Endodermal cell (in vitro differentiated cells): ENCODE data around the gene MTMR3. TPM values are rescaled to one million over a fixed set of nuclear protein-coding genes. Genes with fewer than 3 reads are reported as not detected.
"Not testable (repeated sequence)": the region's sequence is repeated elsewhere in the genome, so short reads cannot be mapped to it uniquely, and the experiment has no call there.

ENCODE experiments used
- DNase-seq: peaks from one replicate; pipeline ENCODE4 v3.0.0-alpha.2; 2017
- H3K27ac ChIP-seq: 2 replicates; pipeline ENCODE4 v1.5.1; 2013; ENCODE audit warnings: mild to moderate bottlenecking, low read depth, low read length, moderate library complexity
- H3K27me3 ChIP-seq: 2 replicates; pipeline ENCODE4 v1.6.1; 2013; ENCODE audit warnings: mild to moderate bottlenecking, low read length, moderate library complexity; ENCODE audit not compliant: insufficient read depth, control insufficient read depth, poor library complexity, severe bottlenecking
- H3K36me3 ChIP-seq: 2 replicates; pipeline ENCODE4 v1.7.0; 2013; ENCODE audit warnings: mild to moderate bottlenecking, low read length, moderate library complexity; ENCODE audit not compliant: control insufficient read depth, insufficient read depth
- H3K4me1 ChIP-seq: one replicate; pipeline ENCODE4 v1.7.0; 2013; ENCODE audit warnings: low read length; ENCODE audit not compliant: control insufficient read depth, insufficient read depth
- H3K4me3 ChIP-seq: 2 replicates; pipeline ENCODE4 v1.5.1; 2013; ENCODE audit warnings: mild to moderate bottlenecking, low read length, moderate library complexity
- H3K9ac ChIP-seq: 2 replicates; pipeline ENCODE4 v1.6.1; 2013; ENCODE audit warnings: mild to moderate bottlenecking, low read length, moderate library complexity; ENCODE audit not compliant: poor library complexity, severe bottlenecking; ENCODE audit errors: extremely low read depth
- H3K9me3 ChIP-seq: 2 replicates; pipeline ENCODE4 v1.6.1; 2013; ENCODE audit warnings: mild to moderate bottlenecking, low read length, moderate library complexity; ENCODE audit not compliant: control insufficient read depth
- H3K27ac Mint-ChIP-seq: 2 replicates; pipeline ENCODE4 v1.8.0; 2020; ENCODE audit warnings: mixed read lengths
- H3K27me3 Mint-ChIP-seq: 2 replicates; pipeline ENCODE4 v1.8.0; 2021; ENCODE audit warnings: mild to moderate bottlenecking, mixed read lengths; ENCODE audit not compliant: insufficient read depth
- H3K36me3 Mint-ChIP-seq: 2 replicates; pipeline ENCODE4 v1.8.0; 2020; ENCODE audit warnings: low read depth, mixed read lengths
- H3K4me1 Mint-ChIP-seq: 2 replicates; pipeline ENCODE4 v1.8.0; 2020; ENCODE audit warnings: mixed read lengths
- H3K4me3 Mint-ChIP-seq: 2 replicates; pipeline ENCODE4 v1.8.0; 2020; ENCODE audit warnings: mild to moderate bottlenecking, moderate library complexity, mixed read lengths
- H3K9me3 Mint-ChIP-seq: 2 replicates; pipeline ENCODE4 v1.8.0; 2020; ENCODE audit warnings: mild to moderate bottlenecking, mixed read lengths
- WGBS, 2 experiments: methylation state at CpG; one replicate each; pipeline versions ENCODE4 v1.1.5 to v1.1.7; 2013; ENCODE audit warnings: missing lambda C conversion rate in 2 of 2, mixed read lengths in 1 of 2; ENCODE audit not compliant: insufficient coverage in 1 of 2, insufficient read length in 1 of 2; 5-methylcytosine and 5-hydroxymethylcytosine counted together
- long read RNA-seq, 4 experiments: library from polyadenylated mRNA in 2 of 4; library from RNA in 1 of 4; library from capped mRNA in 1 of 4; stranded (forward) in 3 of 4; unstranded in 1 of 4; transcript quantifications; one replicate each; pipeline ENCODE4 v2.0.0, GENCODE V29; 2020 to 2021; ENCODE audit warnings: inconsistent platforms in 1 of 4
- polyA plus RNA-seq, 2 experiments: library from polyadenylated mRNA; stranded (reverse); fragments of 50-300 nt; gene quantifications; one replicate each; pipeline ENCODE4 v1.2.3, GENCODE V29; 2013
- total RNA-seq, 2 donors: library from RNA; stranded (reverse); fragmentation: NEBNext Ultra II Directional in 1 of 2; extraction: Animal tissue kit (Norgen Biotek cat#: 25700) in 1 of 2; gene quantifications; 2 replicates in 1 of 2; 3 replicates in 1 of 2; pipeline ENCODE4 v1.2.1, GENCODE V29; 2021
- TF ChIP-seq, protein P1 (sequence below): fragments of 200-600 bp; sonication (generic); conservative IDR thresholded peaks from 2 replicates; pipeline ENCODE4 v1.5.0; 2021; ENCODE audit warnings: antibody characterized with exemption, mild to moderate bottlenecking

Gene MTMR3
- total RNA-seq, result 10 to 100 TPM; 30.9 to 41.3 TPM
- 26.3 TPM for polyA plus RNA-seq (2013, experiment 1 of 2)
- 24.8 TPM for polyA plus RNA-seq (2013, experiment 2 of 2)
- long read RNA-seq, experiment 1, partial matches to known transcripts, result 2 of 10 reads
- long read RNA-seq, experiment 1, other reads (novel, unspliced or antisense), result 6 of 10 reads
- long read RNA-seq, experiment 2, full-length matches to known transcripts, result 15 of 40 reads
- long read RNA-seq, experiment 2, partial matches to known transcripts, result 9 of 40 reads
- long read RNA-seq, experiment 2, other reads (novel, unspliced or antisense), result 16 of 40 reads
- long read RNA-seq, experiment 3, full-length matches to known transcripts, result 28 of 58 reads
- long read RNA-seq, experiment 3, partial matches to known transcripts, result 10 of 58 reads
- long read RNA-seq, experiment 3, other reads (novel, unspliced or antisense), result 20 of 58 reads
- long read RNA-seq, experiment 4, partial matches to known transcripts, result 2 of 4 reads
- long read RNA-seq, experiment 4, other reads (novel, unspliced or antisense), result 2 of 4 reads

DNA sequence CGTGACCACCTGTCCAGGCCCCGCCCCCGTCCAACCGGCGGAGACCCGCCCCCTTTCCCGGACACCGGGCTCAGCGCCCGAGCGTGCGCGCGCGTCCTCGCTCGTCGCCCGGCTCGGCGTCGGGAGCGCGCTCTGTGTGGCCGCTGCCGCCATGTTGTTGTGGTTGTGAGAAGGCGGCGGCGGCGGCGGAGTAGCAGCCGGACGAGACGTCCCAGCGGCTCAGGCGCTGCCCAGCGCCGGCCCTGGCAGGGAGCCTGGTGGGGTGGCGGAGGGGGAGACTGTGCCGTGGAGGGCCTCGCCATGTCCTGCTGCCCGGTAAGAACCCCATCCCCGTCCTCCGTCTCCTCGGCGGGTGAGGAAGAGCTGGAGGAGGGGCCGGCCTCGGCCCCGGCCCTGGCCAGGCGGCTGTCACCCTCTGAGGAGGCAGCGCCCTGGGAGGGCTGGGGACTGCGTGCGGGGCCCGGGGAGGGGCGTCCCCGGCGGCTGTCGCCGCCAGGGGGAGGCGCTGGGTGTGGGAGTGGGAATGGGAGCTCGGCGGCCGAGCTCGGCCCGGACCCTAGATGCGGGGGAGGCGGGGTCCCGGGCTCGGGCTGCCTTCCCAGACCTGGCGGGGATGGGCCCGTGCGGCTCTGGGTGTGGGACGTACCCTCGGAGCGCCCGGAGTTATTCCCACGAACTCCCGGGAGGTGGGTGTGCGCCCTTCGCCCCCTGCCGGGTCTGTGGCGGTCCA, at the start of gene MTMR3:
Gene MTMR3 (plus strand): TSS at position 130 of the 730 bp plus-strand sequence. CDS start 87,886 bp downstream, outside the sequence.
- peak within 1 kb of the TSS; percentile 92 for H3K4me3 ChIP-seq
- no peaks in the 10 kb centered on the region for H3K36me3 ChIP-seq
- H3K9me3 Mint-ChIP-seq, result no peaks in the 10 kb centered on the region
- H3K4me1 ChIP-seq, result no peaks in the 10 kb centered on the region
- DNase-seq, result peak; percentile 99
- TF ChIP-seq, protein P1, sequence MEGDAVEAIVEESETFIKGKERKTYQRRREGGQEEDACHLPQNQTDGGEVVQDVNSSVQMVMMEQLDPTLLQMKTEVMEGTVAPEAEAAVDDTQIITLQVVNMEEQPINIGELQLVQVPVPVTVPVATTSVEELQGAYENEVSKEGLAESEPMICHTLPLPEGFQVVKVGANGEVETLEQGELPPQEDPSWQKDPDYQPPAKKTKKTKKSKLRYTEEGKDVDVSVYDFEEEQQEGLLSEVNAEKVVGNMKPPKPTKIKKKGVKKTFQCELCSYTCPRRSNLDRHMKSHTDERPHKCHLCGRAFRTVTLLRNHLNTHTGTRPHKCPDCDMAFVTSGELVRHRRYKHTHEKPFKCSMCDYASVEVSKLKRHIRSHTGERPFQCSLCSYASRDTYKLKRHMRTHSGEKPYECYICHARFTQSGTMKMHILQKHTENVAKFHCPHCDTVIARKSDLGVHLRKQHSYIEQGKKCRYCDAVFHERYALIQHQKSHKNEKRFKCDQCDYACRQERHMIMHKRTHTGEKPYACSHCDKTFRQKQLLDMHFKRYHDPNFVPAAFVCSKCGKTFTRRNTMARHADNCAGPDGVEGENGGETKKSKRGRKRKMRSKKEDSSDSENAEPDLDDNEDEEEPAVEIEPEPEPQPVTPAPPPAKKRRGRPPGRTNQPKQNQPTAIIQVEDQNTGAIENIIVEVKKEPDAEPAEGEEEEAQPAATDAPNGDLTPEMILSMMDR, result peak; percentile 70
- peak within 1 kb of the TSS; percentile 80 for H3K9ac ChIP-seq
- no peaks in the 10 kb centered on the region for H3K9me3 ChIP-seq
- no peaks in the 10 kb centered on the region for H3K36me3 Mint-ChIP-seq
- H3K27ac Mint-ChIP-seq, result peak within 1 kb of the TSS; percentile 84
- WGBS, 2 experiments, result 0% methylated on average over 16 to 81 of the region's 82 CpGs
- peak within 1 kb of the TSS; percentile 81 for H3K4me3 Mint-ChIP-seq
- peak within 1 kb of the TSS; percentile 94 for H3K27ac ChIP-seq
- no peaks in the 10 kb centered on the region for H3K27me3 ChIP-seq
- peaks cover 5% of the 10 kb centered on the region for H3K27me3 Mint-ChIP-seq
- H3K4me1 Mint-ChIP-seq, result peaks cover 6% of the 10 kb centered on the region

DNA sequence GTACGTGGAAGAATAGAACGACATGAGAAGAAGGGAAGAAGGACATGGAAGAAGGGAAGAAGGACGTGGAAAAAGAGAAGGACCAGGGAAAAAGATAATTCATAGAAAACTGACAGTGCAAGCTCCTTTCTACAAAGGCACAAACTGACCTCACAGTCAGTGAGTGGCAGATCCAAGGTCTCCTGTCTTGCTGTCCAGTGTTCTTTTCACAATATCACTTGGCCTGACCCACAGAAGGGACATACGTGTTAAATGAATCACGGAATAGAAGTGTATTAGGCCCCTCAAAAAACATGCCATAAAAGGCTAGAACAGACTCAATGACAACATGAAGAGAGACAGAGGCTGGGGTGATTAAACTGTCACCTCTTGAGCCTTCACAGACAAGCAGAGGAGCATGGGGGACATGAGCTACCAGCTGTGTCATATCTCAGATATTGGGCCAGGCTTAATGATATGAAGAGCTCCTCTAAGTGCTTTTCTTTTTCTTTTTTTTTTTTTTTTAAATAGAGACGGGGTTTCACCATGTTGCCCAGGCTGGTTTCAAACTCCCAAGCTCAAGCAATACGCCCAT, 49.5 kb upstream of the MTMR3 start:
- Mint-ChIP-seq H3K4me1 (peaks cover 8% of the 10 kb centered on the region), H3K27ac (no peak overlapping the region), H3K27me3 (no peaks in the 10 kb centered on the region), H3K36me3 (peaks cover 40% of the 10 kb centered on the region), H3K4me3 (no peak overlapping the region), H3K9me3 (peaks cover 2% of the 10 kb centered on the region)
- Histone ChIP-seq H3K9ac (no peak overlapping the region), H3K27me3 (no peaks in the 10 kb centered on the region), H3K4me3 (no peak overlapping the region), H3K4me1 (peaks cover 5% of the 10 kb centered on the region), H3K36me3 (peaks cover 48% of the 10 kb centered on the region), H3K9me3 (no peaks in the 10 kb centered on the region), H3K27ac (no peak overlapping the region)
- WGBS, 2 experiments, result 84% methylated on average over 5 to 6 of the region's 7 CpGs
- DNase-seq, result no peak
- TF ChIP-seq, protein P1, result no peak

DNA sequence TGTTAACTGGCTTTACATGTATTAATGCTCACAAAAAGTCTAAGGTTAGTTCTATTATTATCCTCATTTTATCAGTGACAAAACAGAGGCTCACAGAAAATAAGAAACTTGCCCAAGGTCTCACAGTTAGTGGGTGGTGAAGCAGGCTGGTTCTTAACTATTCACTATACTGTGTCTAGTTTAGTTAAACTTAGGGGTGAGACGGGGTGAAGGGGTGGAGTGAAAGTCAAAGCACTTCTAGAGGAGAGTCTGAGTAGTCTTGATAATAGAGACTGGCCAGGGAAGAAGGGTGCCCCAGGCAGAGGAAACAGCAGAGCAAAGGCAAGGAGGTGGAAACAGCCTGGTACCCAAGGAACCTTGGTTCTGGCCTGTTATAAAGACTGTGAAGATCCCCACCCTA, 48.9 kb upstream of the MTMR3 start:
- Mint-ChIP-seq H3K9me3 (peaks cover 4% of the 10 kb centered on the region), H3K4me1 (peaks cover 9% of the 10 kb centered on the region), H3K27me3 (no peaks in the 10 kb centered on the region), H3K4me3 (no peak overlapping the region), H3K27ac (no peak overlapping the region), H3K36me3 (peaks cover 38% of the 10 kb centered on the region)
- no peaks in the 10 kb centered on the region for H3K27me3 ChIP-seq
- peaks cover 47% of the 10 kb centered on the region for H3K36me3 ChIP-seq
- peaks cover 5% of the 10 kb centered on the region for H3K4me1 ChIP-seq
- WGBS, 2 experiments, result 92 to 95% methylated on average over 1 of the region's 1 CpG
- DNase-seq, result no peak
- no peak overlapping the region for H3K9ac ChIP-seq
- no peaks in the 10 kb centered on the region for H3K9me3 ChIP-seq
- no peak overlapping the region for H3K4me3 ChIP-seq
- H3K27ac ChIP-seq, result no peak overlapping the region
- TF ChIP-seq, protein P1, result no peak

DNA sequence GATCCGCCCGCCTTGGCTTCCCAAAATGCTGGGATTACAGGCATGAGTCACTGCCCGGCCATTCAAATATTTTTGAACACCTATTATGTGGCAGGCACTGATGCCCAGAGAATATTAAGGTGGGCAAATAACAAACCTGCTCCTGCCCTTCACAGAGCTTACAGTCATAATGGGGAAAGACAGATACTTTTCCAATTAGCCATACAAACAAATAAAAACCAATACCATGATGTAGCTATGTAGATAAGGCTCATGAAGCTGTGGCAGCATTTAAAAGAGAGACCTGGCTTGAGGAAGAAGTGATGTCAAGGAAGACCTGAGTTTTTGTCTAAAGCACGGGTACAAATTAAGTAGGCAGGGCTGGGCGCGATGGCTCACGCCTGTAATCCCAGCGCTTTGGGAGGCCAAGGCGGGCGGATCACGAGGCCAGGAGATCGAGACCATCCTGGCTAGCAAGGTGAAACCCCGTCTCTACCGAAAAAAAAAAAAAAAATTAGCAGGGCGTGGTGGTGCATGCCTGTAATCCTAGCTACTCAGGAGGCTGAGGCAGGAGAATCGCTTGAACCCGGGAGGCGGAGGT, 46.1 kb upstream of the MTMR3 start:
- 93 to 96% methylated on average over 10 to 18 of the region's 18 CpGs for WGBS, 2 experiments
- not testable (repeated sequence) for DNase-seq, H3K4me1 ChIP-seq, H3K4me1 Mint-ChIP-seq, H3K9me3 Mint-ChIP-seq, H3K27me3 Mint-ChIP-seq, H3K9ac ChIP-seq, H3K27ac Mint-ChIP-seq, H3K9me3 ChIP-seq, H3K27ac ChIP-seq, H3K27me3 ChIP-seq
- H3K4me3 ChIP-seq, result peak overlapping the region; percentile 93
- Mint-ChIP-seq H3K36me3 (peaks cover 19% of the 10 kb centered on the region), H3K4me3 (peak overlapping the region; percentile 90)
- H3K36me3 ChIP-seq, result peaks cover 24% of the 10 kb centered on the region
